Panc1 (cell line): ENCODE measurements around the gene RGS10. TPM values are rescaled to one million over a fixed set of nuclear protein-coding genes. Genes with fewer than 3 reads are reported as not detected.

Experiments
- ATAC-seq: fragments of 200-7000 bp; cut with Tn5 transposase; 2 replicates; pipeline ENCODE4 v1.9.1; 2020; ENCODE audit warnings: mild to moderate bottlenecking, moderate library complexity
- BruUV-seq: library from RNA; stranded (reverse); fragments of 400-500 nt; replicated peaks from 2 replicates; lab custom pipeline; 2021; lab: Mats Ljungman, UMichigan
- CTCF ChIA-PET: fragments of 300-600 bp; sonication (Branson Sonifier 250); formaldehyde crosslinking; loops from one replicate; lab custom pipeline; 2022; ENCODE audit warnings: antibody characterized with exemption; lab: Charles Lee
- POLR2A ChIA-PET: fragments of 300-600 bp; sonication (Branson Sonifier 250); formaldehyde crosslinking; loops from one replicate; lab custom pipeline; 2022; ENCODE audit warnings: antibody characterized with exemption; lab: Charles Lee
- DNase-seq: peaks from one replicate; pipeline ENCODE4 v3.0.0-alpha.2; 2010; ENCODE audit warnings: low read depth, low spot score
- H3K27ac ChIP-seq: 2 replicates; pipeline ENCODE4 v1.5.1; 2011; ENCODE audit warnings: mild to moderate bottlenecking, low read length, inconsistent platforms
- H3K27me3 ChIP-seq: fragments of 200-500 bp; sonication (Bioruptor generic); 2 replicates; pipeline ENCODE4 v1.6.0; 2014; ENCODE audit warnings: low read length, inconsistent platforms; ENCODE audit not compliant: control insufficient read depth, insufficient read depth
- H3K36me3 ChIP-seq: fragments of 200-500 bp; sonication (Bioruptor generic); 2 replicates; pipeline ENCODE4 v1.5.1; 2014; ENCODE audit warnings: inconsistent platforms, mild to moderate bottlenecking, low read length, moderate library complexity; ENCODE audit not compliant: control insufficient read depth, insufficient read depth
- H3K4me1 ChIP-seq: 2 replicates; pipeline ENCODE4 v1.5.1; 2011; ENCODE audit warnings: inconsistent platforms, mild to moderate bottlenecking, low read length, moderate library complexity; ENCODE audit not compliant: control insufficient read depth, insufficient read depth
- H3K4me3 ChIP-seq, 2 experiments: 2 replicates each; pipeline ENCODE4 v1.5.1; 2011 to 2012; ENCODE audit warnings: low read depth in 2 of 2, low read length in 2 of 2, mild to moderate bottlenecking in 2 of 2, inconsistent platforms in 1 of 2, moderate library complexity in 1 of 2
- H3K9me3 ChIP-seq: fragments of 200-500 bp; sonication (Bioruptor generic); 2 replicates; pipeline ENCODE4 v1.5.1; 2014; ENCODE audit warnings: low read depth, mild to moderate bottlenecking, inconsistent platforms, low read length, moderate library complexity; ENCODE audit not compliant: control insufficient read depth, insufficient read depth
- CTCF ChIP-seq: fragments of 450-650 bp; IDR thresholded peaks from 2 replicates; pipeline ENCODE4 v1.5.1; 2017; ENCODE audit warnings: mild to moderate bottlenecking
- POLR2AphosphoS5 ChIP-seq: IDR thresholded peaks from 2 replicates; pipeline ENCODE4 v1.6.1; 2012; ENCODE audit warnings: mild to moderate bottlenecking, low read depth, low read length, moderate library complexity
- REST ChIP-seq, 2 experiments: IDR thresholded peaks; 2 replicates each; pipeline ENCODE4 v1.6.1; 2011 to 2012; ENCODE audit warnings: low read depth in 2 of 2, control low read depth in 1 of 2, low read length in 1 of 2, mild to moderate bottlenecking in 1 of 2, moderate library complexity in 1 of 2; ENCODE audit not compliant: insufficient read depth in 1 of 2
- SIN3A ChIP-seq: IDR thresholded peaks from 2 replicates; pipeline ENCODE4 v1.6.1; 2012; ENCODE audit warnings: low read depth, mild to moderate bottlenecking, low read length, moderate library complexity, borderline replicate concordance; ENCODE audit not compliant: insufficient read depth
- TCF7L2 ChIP-seq: IDR thresholded peaks from 2 replicates; pipeline ENCODE4 v1.6.1; 2011; ENCODE audit warnings: mild to moderate bottlenecking, low read depth, low read length, inconsistent platforms
- in situ Hi-C: cut with HindIII; loops from 2 replicates; pipeline ENCODE4 v1.10.0; 2016; ENCODE audit warnings: low sequenced_read_pairs, low pct_unique_long_range_greater_than_20kb
- intact Hi-C: fragments of 100-400 bp; cut with micrococcal nuclease; formaldehyde crosslinking; loops from one replicate; pipeline ENCODE4 v1.10.0; 2022; ENCODE audit not compliant: unreplicated experiment
- total RNA-seq: library from RNA; stranded (reverse); gene quantifications from one replicate; pipeline ENCODE4 v1.2.1, GENCODE V29; 2021; ENCODE audit not compliant: unreplicated experiment

RGS10 gene
- total RNA-seq, 1 experiment from 2014 or later: 68.6 TPM

GRCh38 chr10:119555178-119555784 lies 12.8 kb upstream of the RGS10 start:
- no TSS peak for BruUV-seq
- ChIA-PET CTCF (no interaction called here), POLR2A (interaction anchor here (0.7 kb wide), 1 partner anchor 196 kb away, joined by 3 read pairs; no protein-coding TSS in a partner anchor)
- H3K4me1 ChIP-seq: no peaks in the 10 kb centered on the region
- no peak overlapping the region for H3K4me3 ChIP-seq
- in situ Hi-C loops (no loop called here), intact Hi-C loops (no loop called here)
- ATAC-seq: no peak
- DNase-seq: no peak
- H3K27me3 ChIP-seq: no peaks in the 10 kb centered on the region; the same call in 1 of the 2 replicates
- H3K27ac ChIP-seq: no peak overlapping the region
- no peaks in the 10 kb centered on the region for H3K36me3 ChIP-seq
- H3K9me3 ChIP-seq: no peaks in the 10 kb centered on the region
- TF ChIP-seq TCF7L2: no peak
- no peak for TF ChIP-seq SIN3A
- no peak for TF ChIP-seq POLR2AphosphoS5
- TF ChIP-seq CTCF: no peak
- TF ChIP-seq REST (IDR thresholded peaks at IDR 0.05; ENCODE audit: insufficient read depth in 1 of 2, low read depth in 2 of 2, low read length in 1 of 2): no peak

GRCh38 chr10:119550827-119551226 lies 8.3 kb upstream of the RGS10 start:
- Histone ChIP-seq H3K9me3 (no peaks in the 10 kb centered on the region), H3K4me3 (no peak overlapping the region), H3K27me3 (no peaks in the 10 kb centered on the region; the same call in 1 of the 2 replicates), H3K36me3 (no peaks in the 10 kb centered on the region), H3K27ac (no peak overlapping the region), H3K4me1 (peaks cover 7% of the 10 kb centered on the region)
- ChIA-PET POLR2A (no interaction called here), CTCF (no interaction called here)
- in situ Hi-C loops (no loop called here), intact Hi-C loops (no loop called here)
- no peak for DNase-seq
- TF ChIP-seq TCF7L2: no peak
- no peak for TF ChIP-seq REST (IDR thresholded peaks at IDR 0.05; ENCODE audit: insufficient read depth in 1 of 2, low read depth in 2 of 2, low read length in 1 of 2)
- TF ChIP-seq SIN3A: no peak
- TF ChIP-seq CTCF: no peak
- TF ChIP-seq POLR2AphosphoS5: no peak
- ATAC-seq: no peak
- no TSS peak for BruUV-seq
